Liver (tissue), 3 donors: Measurements from ENCODE around the gene MED4.

Experiments
- RAD21 ChIP-seq, 2 donors: IDR thresholded peaks; 2 replicates each; pipeline ENCODE4 v1.6.1; 2016; ENCODE audit warnings: antibody characterized with exemption in 2 of 2, mild to moderate bottlenecking in 2 of 2
- TAF1 ChIP-seq: conservative IDR thresholded peaks from 2 replicates; pipeline ENCODE4 v1.6.1; 2016; ENCODE audit warnings: antibody characterized with exemption, mild to moderate bottlenecking
- TF ChIP-seq, protein P1 (sequence below): fragments of 150-350 bp; IDR thresholded peaks from 2 replicates; pipeline ENCODE4 v1.5.1; 2017; ENCODE audit warnings: improper control_type of control experiment, low read depth, low read length; ENCODE audit not compliant: missing input control
- TF ChIP-seq, protein P2 (sequence below): IDR thresholded peaks from 2 replicates; pipeline ENCODE4 v1.6.1; 2016; ENCODE audit warnings: antibody characterized with exemption
- TF ChIP-seq, protein P3 (sequence below): IDR thresholded peaks from 2 replicates; pipeline ENCODE4 v1.6.1; 2016; ENCODE audit warnings: antibody characterized with exemption
- TF ChIP-seq, protein P4 (sequence below): IDR thresholded peaks from 2 replicates; pipeline ENCODE4 v1.6.1; 2016; ENCODE audit warnings: antibody characterized with exemption, mild to moderate bottlenecking
- donor health status: healthy.
- donor health status: healthy.

DNA sequence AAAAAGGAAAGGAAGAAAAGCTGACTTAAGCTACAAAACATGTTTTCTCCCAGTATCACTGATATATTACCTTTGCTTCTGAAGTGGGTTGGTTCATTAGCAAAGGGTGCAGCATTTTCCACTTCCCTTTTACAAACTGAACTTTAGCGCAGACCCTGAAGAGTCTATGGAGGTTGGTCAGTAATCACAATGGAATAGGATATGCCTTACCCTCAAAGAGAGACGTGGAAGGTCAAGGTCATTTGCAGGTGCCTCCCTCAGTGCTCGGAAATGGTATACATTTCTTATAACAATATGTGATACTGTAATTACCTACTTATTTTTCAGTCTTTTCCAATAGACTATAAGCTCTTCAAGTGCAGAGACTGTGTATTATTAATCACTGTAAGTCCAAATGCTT is 21.9 kb upstream of the MED4 start:
- TF ChIP-seq, protein P1, sequence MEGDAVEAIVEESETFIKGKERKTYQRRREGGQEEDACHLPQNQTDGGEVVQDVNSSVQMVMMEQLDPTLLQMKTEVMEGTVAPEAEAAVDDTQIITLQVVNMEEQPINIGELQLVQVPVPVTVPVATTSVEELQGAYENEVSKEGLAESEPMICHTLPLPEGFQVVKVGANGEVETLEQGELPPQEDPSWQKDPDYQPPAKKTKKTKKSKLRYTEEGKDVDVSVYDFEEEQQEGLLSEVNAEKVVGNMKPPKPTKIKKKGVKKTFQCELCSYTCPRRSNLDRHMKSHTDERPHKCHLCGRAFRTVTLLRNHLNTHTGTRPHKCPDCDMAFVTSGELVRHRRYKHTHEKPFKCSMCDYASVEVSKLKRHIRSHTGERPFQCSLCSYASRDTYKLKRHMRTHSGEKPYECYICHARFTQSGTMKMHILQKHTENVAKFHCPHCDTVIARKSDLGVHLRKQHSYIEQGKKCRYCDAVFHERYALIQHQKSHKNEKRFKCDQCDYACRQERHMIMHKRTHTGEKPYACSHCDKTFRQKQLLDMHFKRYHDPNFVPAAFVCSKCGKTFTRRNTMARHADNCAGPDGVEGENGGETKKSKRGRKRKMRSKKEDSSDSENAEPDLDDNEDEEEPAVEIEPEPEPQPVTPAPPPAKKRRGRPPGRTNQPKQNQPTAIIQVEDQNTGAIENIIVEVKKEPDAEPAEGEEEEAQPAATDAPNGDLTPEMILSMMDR, result no peak
- TF ChIP-seq, protein P2, sequence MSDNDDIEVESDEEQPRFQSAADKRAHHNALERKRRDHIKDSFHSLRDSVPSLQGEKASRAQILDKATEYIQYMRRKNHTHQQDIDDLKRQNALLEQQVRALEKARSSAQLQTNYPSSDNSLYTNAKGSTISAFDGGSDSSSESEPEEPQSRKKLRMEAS, result no peak
- TF ChIP-seq, protein P3, sequence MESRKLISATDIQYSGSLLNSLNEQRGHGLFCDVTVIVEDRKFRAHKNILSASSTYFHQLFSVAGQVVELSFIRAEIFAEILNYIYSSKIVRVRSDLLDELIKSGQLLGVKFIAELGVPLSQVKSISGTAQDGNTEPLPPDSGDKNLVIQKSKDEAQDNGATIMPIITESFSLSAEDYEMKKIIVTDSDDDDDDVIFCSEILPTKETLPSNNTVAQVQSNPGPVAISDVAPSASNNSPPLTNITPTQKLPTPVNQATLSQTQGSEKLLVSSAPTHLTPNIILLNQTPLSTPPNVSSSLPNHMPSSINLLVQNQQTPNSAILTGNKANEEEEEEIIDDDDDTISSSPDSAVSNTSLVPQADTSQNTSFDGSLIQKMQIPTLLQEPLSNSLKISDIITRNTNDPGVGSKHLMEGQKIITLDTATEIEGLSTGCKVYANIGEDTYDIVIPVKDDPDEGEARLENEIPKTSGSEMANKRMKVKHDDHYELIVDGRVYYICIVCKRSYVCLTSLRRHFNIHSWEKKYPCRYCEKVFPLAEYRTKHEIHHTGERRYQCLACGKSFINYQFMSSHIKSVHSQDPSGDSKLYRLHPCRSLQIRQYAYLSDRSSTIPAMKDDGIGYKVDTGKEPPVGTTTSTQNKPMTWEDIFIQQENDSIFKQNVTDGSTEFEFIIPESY, result no peak
- TF ChIP-seq TAF1, result no peak
- TF ChIP-seq RAD21 (IDR thresholded peaks at IDR 0.05), result no peak
- TF ChIP-seq, protein P4, sequence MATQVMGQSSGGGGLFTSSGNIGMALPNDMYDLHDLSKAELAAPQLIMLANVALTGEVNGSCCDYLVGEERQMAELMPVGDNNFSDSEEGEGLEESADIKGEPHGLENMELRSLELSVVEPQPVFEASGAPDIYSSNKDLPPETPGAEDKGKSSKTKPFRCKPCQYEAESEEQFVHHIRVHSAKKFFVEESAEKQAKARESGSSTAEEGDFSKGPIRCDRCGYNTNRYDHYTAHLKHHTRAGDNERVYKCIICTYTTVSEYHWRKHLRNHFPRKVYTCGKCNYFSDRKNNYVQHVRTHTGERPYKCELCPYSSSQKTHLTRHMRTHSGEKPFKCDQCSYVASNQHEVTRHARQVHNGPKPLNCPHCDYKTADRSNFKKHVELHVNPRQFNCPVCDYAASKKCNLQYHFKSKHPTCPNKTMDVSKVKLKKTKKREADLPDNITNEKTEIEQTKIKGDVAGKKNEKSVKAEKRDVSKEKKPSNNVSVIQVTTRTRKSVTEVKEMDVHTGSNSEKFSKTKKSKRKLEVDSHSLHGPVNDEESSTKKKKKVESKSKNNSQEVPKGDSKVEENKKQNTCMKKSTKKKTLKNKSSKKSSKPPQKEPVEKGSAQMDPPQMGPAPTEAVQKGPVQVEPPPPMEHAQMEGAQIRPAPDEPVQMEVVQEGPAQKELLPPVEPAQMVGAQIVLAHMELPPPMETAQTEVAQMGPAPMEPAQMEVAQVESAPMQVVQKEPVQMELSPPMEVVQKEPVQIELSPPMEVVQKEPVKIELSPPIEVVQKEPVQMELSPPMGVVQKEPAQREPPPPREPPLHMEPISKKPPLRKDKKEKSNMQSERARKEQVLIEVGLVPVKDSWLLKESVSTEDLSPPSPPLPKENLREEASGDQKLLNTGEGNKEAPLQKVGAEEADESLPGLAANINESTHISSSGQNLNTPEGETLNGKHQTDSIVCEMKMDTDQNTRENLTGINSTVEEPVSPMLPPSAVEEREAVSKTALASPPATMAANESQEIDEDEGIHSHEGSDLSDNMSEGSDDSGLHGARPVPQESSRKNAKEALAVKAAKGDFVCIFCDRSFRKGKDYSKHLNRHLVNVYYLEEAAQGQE, result no peak
